Osteoblast (primary cell): ENCODE measurements around the gene RAB24. TPM values are rescaled to one million over a fixed set of nuclear protein-coding genes. Genes with fewer than 3 reads are reported as not detected.

Source experiments
- DNase-seq: peaks from one replicate; pipeline ENCODE4 v3.0.0; 2011; ENCODE audit warnings: low spot score, mixed read lengths; ENCODE audit not compliant: insufficient read length; ENCODE audit errors: missing footprints
- H2AFZ ChIP-seq: 2 replicates; pipeline ENCODE4 v1.6.0; 2011; ENCODE audit warnings: mild to moderate bottlenecking, low read length
- H3K27ac ChIP-seq: 2 replicates; pipeline ENCODE4 v1.5.1; 2011; ENCODE audit warnings: mild to moderate bottlenecking, low read depth, low read length, moderate library complexity
- H3K27me3 ChIP-seq: 2 replicates; pipeline ENCODE4 v1.6.0; 2012; ENCODE audit warnings: mild to moderate bottlenecking, control low read depth, inconsistent platforms, low read length, moderate library complexity; ENCODE audit not compliant: insufficient read depth
- H3K36me3 ChIP-seq: 2 replicates; pipeline ENCODE4 v1.5.1; 2011; ENCODE audit warnings: mild to moderate bottlenecking, low read length, control low read depth, moderate library complexity; ENCODE audit not compliant: insufficient read depth
- H3K4me1 ChIP-seq: 2 replicates; pipeline ENCODE4 v1.5.1; 2011; ENCODE audit warnings: mild to moderate bottlenecking, low read length, control low read depth, moderate library complexity; ENCODE audit not compliant: insufficient read depth
- H3K4me2 ChIP-seq: 2 replicates; pipeline ENCODE4 v1.6.0; 2011; ENCODE audit warnings: mild to moderate bottlenecking, low read length; ENCODE audit not compliant: insufficient read depth
- H3K4me3 ChIP-seq: fragments of 200-600 bp; sonication (generic); 3 replicates; pipeline ENCODE4 v1.5.1; 2012; ENCODE audit warnings: mild to moderate bottlenecking, low read length, inconsistent platforms; ENCODE audit not compliant: insufficient read depth
- H3K79me2 ChIP-seq: 2 replicates; pipeline ENCODE4 v1.6.0; 2012; ENCODE audit warnings: mild to moderate bottlenecking, low read length, control low read depth, inconsistent platforms; ENCODE audit not compliant: insufficient read depth
- H3K9me3 ChIP-seq: 2 replicates; pipeline ENCODE4 v1.5.1; 2011; ENCODE audit warnings: low read depth, low read length, control low read depth
- H4K20me1 ChIP-seq: 2 replicates; pipeline ENCODE4 v1.6.0; 2012; ENCODE audit warnings: mild to moderate bottlenecking, low read length, control low read depth; ENCODE audit not compliant: insufficient read depth
- CTCF ChIP-seq: IDR thresholded peaks from 2 replicates; pipeline ENCODE4 v1.5.1; 2011; ENCODE audit warnings: mild to moderate bottlenecking, low read depth, low read length, moderate library complexity; ENCODE audit errors: extremely low read depth
- total RNA-seq: library from RNA; depleted of rRNA; stranded (reverse); fragments of >200 nt; gene quantifications from 2 replicates; pipeline ENCODE4 v1.2.3, GENCODE V29; 2012

RAB24 gene
- total RNA-seq, 1 donor, result 22.8 TPM

- TF ChIP-seq CTCF, result no peak
- no peak overlapping the region for H2AFZ ChIP-seq
- peaks cover 14% of the 10 kb centered on the region for H3K4me1 ChIP-seq
- H3K79me2 ChIP-seq, result peaks cover 5% of the 10 kb centered on the region
- no peak overlapping the region for H3K4me2 ChIP-seq
- no peak overlapping the region for H3K27ac ChIP-seq
- peaks cover 8% of the 10 kb centered on the region for H4K20me1 ChIP-seq
- DNase-seq, result peak; percentile 60
- H3K4me3 ChIP-seq, result no peak overlapping the region
- H3K36me3 ChIP-seq, result peaks cover 42% of the 10 kb centered on the region
- H3K27me3 ChIP-seq, result no peaks in the 10 kb centered on the region
- H3K9me3 ChIP-seq, result no peaks in the 10 kb centered on the region
Observed at GRCh38 chr5:177330991-177331842, 27.7 kb upstream of the RAB24 start.

- peaks cover 2% of the 10 kb centered on the region for H4K20me1 ChIP-seq
- peaks cover 30% of the 10 kb centered on the region for H3K36me3 ChIP-seq
- no peak for TF ChIP-seq CTCF
- H3K4me3 ChIP-seq, result no peak overlapping the region
- H3K79me2 ChIP-seq, result peaks cover 5% of the 10 kb centered on the region
- no peaks in the 10 kb centered on the region for H3K9me3 ChIP-seq
- no peak overlapping the region for H3K4me2 ChIP-seq
- no peaks in the 10 kb centered on the region for H3K27me3 ChIP-seq
- no peak overlapping the region for H2AFZ ChIP-seq
- H3K27ac ChIP-seq, result no peak overlapping the region
- peaks cover 19% of the 10 kb centered on the region for H3K4me1 ChIP-seq
- DNase-seq, result no peak
Observed at GRCh38 chr5:177329883-177330282, 26.4 kb upstream of the RAB24 start.

- Histone ChIP-seq H3K9me3 (no peaks in the 10 kb centered on the region), H2AFZ (no peak overlapping the region), H3K27me3 (no peaks in the 10 kb centered on the region), H3K79me2 (peaks cover 7% of the 10 kb centered on the region), H3K4me3 (no peak overlapping the region), H3K4me2 (no peak overlapping the region), H3K36me3 (peaks cover 18% of the 10 kb centered on the region), H4K20me1 (peaks cover 2% of the 10 kb centered on the region), H3K4me1 (peaks cover 19% of the 10 kb centered on the region), H3K27ac (no peak overlapping the region)
- DNase-seq, result peak; percentile 8
- TF ChIP-seq CTCF, result no peak
Observed at GRCh38 chr5:177328545-177329231, 25.2 kb upstream of the RAB24 start.
